NCI-H345 (cell line): ENCODE results near the gene STEAP1.

Source experiments
- DNase-seq: peaks from one replicate; lab custom pipeline; 2025; lab: John Stamatoyannopoulos, UW

Gene STEAP1

GRCh38 chr7:90211391-90212148, 57.3 kb downstream of the STEAP1 start, which contains the start of gene STEAP2:
STEAP2 (plus strand) TSS chr7:90211740; CDS start chr7:90225083, 13,343 bp downstream.
- DNase-seq: peak; percentile 57

GRCh38 chr7:90212149-90212495, 57.9 kb downstream of the STEAP1 start:
- DNase-seq: no peak

- no peak for DNase-seq
Observed at GRCh38 chr7:90213521-90213920, 59.3 kb downstream of the STEAP1 start.
